ENCODE data around the gene GAS7.

Gene GAS7

DNA sequence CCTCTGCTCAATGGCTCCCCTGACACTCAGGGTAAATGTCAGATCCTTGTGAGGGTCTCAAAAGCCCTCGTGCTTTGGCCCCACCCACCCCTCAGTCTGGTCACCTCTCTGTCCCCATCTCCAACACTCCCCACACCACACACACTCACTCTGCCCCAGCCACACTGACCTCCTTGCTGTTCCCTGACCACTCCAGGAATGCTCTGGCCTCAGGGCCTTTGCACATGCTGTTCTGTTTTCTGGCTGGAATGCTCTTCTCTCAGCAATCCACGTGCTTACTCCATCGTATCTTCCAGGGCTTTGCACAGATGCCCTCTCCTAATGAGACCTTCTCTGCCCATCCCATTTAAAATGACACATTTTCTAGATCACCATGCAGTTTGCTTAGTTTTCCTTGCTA is 28.2 kb downstream of the GAS7 start:
- no peak for DNase-seq

DNA sequence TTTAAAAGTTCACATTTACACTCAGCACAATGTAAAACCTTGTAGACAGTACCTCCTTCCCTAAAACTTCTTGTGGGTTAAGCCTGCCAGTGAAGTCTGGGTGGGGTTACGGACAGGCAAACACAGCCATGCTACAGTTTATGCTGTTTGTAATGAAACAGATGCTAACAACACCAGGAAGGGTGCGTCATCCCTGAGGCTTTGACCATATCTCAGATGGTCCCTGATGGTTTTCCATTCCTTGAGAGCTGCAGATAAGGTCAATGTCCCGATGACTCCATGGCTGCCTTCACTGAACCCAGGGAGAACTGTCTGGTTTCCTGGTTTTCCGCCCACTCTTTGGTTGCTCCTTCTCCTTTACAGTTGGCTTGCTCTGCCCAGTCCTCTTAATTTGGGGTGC is 29.1 kb downstream of the GAS7 start:
- no peak for DNase-seq

DNA sequence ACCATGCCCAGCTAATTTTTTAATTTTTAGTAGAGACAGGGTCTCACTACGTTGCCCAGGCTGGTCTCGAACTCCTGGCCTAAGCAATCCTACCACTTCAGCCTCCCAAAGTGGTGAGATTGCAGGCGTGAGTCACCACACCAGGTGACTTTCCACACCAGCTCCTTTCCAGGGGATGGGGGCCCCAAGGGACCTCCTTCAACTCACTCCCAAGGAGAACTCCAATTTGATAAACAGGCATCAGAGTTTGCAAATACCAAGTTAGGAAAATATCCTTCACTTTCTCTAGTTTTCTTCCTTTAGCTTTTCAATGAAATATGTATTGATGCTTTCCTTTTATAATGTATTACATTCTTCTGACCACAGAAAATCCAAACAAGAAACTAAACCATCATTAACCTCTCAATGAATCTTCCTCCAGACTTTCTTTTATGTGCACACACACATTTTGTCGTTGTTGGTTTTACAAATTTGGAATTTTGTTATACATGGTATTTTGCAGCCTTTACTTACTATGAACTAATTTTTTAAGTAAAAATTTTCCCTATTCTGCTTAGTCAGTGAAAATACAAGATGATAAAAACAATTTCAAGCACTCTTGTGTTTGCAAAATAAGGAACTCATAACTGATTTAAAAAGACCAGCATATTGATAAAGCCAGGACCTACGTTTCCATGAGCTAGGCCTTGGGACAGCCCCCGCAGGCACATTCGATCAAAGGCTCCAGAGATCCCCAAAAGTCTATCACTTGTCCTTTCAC is 32.0 kb downstream of the GAS7 start:
- no peak for DNase-seq

DNA sequence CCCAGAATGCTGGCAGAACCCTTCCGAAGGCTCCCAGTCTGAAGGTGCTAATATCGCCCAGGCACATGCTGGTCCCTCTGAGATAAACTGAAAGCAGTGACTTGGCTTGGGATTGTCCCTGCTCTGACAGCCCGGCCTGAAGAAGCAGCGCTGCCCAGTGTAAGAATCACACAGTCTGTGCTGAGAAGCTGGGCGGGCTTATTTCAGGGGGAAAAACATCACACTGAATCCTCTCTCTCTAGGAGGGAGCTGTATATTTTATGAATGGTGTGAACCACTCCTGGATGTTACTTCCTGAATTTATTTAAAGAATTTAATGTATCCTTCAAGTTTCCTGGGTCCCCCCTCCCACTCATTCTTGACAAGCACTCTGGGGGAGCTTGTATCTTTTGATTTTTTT is 36.3 kb downstream of the GAS7 start:
- DNase-seq: no peak

DNA sequence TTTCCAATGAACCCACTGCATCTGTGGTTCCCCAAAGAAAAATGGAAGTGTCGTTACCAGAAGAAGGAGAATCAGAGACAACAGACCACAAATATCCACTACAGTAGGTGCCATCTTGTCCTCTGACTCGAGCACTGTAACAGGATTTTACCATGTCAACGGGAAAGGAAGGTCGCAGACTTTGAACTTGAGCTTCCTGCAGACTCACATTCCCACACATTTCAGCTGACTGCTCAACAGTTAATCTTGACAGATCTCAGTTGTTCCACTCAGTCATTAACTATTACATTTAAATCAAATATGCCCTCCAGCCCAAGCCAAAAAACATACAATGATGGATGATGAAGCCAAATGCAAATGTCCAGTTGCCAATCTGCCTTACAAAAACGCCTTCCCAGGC is 37.0 kb downstream of the GAS7 start:
- no peak for DNase-seq

DNA sequence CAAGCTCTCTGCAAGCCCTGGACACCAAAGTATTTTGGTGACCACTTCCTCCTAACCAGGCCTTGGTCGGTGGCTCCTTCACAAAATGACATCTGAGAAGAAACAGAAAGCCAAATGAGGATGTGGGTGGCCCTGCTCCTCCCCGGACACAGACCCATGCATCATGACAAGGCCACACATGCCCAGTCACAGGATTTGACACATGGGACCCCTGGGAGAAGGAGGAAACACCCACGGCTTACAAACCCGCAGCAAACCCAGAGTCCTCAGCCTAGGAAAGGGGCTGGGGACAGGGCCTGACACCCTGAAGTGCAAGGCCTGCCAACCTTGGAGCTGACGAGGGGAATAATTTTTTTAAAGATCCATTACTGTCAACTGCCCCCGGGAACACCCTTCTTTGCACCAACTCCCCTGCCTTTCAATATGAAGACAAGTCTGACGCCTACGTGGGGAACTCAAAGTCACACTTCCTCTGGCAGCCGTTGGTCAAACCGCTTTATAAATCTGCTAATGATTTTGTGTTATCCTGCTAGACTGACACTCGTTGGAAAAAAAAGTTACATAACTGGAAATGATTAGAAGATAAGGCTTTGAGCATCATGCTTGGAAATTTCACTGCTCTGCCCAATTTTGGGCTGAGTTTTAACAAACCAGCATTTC is 41.3 kb downstream of the GAS7 start:
- DNase-seq: no peak

DNA sequence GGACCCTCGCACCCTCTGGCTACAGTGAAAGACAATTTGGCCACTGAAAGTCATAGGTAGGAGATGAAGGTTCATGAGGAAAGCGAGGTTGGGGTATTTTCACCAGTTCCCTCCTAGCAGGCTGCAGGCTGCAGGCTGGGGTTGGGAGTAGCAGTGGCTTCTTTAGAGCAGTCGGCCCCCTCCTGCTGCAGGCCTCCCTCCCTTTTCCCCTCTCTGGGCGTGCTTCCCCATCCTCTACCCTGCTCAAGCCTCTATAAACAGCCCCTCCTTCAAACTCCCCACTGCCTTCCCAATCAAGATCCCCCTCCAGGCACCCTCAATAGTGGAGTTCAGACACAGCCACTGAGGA is 41.8 kb downstream of the GAS7 start:
- no peak for DNase-seq

DNA sequence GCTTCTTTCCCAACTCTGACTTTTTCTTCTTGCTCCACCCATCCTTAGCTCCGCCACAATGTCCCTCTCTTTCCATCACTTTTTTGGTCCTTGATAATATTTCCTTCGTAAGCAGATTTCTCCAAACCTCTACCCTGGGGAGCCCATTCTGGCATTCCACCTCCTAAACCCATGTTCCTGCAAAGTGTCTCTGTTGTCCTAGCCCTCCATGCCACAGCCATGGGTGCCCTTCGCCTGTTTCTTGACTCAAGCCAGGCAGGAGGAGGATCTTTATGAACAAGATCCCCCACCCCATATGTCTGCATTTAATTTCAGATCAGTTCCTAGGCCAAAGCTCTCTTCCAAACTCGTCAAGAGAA is 42.4 kb downstream of the GAS7 start:
- no peak for DNase-seq

DNA sequence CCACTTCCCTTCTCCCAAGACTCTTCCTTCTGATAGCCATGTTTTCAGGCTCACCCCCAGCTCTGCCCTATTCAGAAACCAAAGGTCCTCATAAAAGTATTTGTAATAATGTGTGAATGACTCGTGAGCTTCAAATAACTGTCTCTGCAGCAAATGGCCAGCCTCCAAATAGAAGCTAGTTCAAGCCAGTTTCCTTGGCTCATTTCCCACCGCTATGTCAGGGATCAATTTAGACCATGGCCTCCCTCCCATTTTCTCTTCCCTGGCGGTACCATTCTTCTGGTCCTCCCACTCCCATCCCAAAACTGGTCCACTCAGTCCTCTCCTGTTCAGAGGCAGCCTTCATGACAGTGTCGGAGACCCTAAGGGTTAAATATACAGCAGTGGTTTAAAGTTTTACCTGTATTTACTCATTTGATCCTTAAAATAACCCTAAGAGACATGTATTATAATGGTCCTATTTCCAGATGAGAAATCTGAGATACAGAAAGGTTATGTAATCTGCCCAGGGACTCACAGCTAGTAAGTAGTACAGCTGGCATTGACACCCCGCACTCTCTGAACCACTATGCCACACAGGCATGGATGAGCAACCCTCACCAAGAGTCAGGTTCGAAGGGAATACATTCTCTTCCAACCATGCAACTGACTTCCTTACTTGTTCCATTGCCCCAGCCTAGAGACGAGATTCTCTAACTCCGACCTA is 42.9 kb downstream of the GAS7 start:
- no peak for DNase-seq

DNA sequence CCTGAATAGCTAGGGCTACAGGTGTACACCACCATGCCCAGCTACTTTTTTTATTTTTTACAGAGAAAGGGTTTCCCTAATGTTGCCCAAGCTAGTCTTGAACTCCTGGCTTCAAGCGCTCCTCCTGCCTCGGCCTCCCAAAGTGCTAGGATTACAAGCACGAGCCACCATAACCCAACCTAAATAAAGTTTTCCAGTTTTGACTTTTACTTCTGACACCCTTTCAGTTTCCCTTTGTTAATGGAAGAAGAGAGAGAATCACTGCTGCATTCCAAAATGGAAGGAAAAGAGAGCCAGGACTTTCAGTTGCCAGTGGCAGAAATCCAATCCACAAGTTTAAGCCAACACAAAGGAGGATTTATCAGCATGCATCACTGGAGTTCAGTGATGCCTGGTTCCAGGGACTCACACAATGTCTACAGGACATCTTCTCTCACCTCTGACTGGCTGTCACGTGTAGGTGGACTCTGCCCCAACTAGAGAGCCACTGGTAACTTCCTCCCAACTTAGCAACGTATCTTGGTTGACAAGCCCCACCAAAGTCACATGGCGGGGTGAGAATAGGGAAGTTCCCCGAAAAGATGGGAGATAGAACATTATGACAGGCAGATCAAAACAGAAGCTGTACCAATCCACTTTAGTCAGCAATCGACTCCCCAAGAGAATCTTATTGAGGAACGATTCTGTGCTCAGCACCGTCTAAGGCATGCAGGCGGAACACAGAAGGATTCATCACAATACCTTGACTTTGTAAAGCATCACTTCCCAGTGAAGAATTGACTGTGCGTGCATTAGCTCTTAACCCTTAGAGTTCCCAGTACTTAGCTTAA is 46.5 kb downstream of the GAS7 start:
- DNase-seq: no peak

DNA sequence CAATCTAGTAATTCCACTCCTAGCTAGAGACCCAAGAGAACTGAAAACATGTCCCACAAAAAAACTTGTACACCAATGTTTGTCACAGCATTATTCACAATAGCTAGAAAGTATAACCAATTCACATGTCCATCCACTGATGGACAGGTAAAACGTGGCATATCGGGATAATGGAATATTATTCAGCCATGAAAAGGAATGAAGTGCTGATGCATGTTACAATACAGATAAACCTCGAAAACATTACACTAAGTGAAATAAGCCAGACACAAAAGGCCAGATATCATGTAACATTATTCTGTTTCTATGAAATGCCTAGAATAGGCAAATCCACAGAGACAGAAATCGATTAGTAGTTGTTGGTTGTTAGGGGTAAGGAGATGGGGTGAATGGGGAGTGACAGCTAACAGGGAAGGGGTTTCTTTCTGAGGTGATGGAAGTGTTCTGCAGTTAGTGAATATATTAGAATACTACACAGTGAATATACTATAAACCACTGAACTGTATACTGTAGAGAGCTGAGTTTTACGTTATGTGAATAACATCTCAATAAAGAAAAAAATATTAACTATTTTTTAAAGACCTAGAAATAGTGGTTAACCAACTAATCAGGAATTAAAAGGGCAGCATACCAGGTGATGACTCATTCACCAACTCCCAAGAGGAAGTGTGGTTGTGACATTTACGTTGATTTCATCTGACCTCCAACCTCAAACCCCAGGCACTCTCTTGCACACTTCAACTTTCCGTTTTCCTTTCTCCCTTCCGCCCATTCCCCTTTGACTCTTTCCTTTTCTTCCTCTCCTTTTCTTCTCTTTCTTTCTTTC is 48.6 kb downstream of the GAS7 start:
- no peak for DNase-seq

DNA sequence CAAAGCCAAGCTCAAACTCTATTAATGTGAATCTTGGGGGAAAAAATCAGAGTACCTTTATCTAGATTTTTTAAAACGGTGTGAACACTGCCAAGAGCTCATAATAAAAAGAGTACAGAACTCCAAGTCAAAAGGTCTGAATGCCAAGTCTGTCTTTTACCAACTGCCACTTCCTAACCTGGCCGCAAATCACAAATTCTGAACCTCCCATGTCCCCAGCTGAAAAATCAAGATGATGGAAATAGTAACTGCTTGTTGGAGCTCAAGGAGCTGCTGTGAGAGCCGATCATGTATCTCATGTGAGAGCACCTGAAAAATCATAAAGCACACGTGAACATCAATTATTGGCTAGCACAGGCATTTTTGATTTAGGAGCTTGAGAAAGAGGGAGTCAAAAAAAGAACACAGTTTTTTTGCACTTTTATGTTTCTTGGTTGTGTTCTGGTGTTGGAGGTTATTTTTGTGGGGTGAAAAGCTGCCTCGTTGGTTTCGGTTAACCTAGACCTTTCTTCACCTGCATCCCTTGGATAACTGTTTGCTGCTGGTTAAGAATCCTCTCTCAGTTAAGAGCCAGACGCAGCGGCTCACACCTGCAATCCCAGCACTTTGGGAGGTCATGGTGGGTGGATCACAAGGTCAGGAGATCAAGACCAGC is 50.5 kb downstream of the GAS7 start:
- no peak for DNase-seq

DNA sequence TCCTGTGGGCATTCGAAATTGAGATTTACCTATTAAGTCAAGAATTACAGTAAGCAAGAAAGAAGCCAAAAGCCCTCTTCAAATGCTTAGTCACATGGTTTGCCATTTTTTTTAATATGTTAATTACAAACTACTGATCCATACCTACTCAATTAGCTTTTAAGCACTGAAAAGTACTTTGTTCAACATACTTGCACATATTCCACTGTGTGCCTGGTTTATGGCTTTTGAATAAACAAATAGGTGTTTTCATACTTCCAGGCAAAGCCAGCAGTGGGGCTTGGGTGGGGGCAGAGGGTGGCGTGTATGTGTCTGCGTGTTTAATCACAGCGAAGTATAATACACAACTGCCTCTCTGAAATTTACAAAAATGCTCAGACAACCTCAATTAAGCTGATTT is 51.4 kb downstream of the GAS7 start:
- DNase-seq: no peak

DNA sequence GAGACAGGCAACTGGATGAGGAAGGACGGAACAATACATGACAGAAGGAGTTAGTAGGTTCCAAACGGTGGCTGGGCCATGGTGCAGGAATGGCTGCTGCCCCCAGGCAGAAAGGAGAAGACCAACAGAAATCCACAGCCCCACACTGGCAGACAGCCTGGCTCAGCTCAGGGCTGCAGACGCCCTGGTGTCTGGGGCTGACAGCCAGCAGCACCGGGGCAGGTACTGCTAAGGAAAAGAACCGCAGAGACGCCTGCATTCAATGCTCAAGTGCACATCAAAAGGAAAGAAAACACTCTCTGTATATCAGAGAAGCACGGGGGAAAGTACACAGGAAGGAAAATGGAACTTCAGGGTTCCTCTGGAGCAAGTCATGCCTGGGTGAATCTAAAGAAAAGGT is 53.4 kb downstream of the GAS7 start:
- no peak for DNase-seq

DNA sequence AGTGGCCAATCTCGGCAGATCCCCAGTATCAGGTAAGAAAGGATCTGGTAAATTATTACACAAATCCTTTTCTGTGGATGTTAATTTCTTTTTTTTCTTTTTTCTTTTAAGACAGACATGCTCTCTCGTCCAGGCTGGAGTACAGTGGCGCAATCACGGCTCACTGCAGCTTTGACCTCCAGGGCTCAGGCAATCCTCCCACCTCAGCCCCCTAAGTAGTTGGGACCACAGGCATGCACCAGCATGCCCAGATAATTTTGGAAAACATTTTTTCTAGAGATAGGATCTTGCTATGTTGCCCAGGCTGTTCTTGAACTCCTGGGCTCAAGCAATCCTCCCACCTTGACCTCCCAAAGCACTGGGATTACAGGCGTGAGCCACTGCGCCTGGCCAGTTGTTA is 54.0 kb downstream of the GAS7 start:
- no peak for DNase-seq

DNA sequence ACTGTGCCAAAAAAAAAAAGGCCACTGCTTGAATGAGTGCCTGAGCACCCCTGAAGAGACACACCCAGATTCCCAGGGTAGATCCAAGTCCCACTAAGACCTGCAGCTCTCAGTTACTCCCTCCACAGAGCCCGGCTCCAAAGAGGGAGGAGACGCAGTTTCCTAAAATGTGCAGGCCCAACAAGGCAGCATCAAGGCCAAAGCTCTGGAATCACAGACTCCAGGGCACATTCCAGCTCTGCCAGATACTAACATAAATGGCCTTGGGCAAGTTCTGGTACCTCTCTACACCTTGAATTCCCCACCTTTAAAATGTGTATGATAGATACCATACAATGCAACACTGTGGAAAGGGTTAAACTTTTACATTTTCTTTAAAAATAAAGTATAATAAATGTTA is 57.0 kb downstream of the GAS7 start:
- DNase-seq: no peak

DNA sequence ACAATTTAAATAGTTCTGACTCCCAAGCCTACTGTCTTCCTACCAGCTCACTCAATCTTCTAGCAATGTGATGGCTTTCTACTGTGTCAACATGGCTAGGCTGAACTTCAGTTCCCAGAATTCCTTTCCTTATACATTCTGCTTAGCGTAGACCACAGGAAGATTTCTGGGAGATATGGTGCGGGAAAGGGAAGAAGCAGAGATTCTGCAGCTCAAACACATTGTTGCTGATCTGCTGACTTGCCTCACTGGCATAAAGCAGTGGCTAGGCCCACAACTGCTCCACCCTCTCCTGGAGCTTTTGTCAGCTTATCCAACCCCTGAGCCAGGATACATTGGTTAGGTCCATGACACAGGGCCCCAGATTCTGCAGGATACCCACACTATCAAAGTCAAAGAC is 58.8 kb downstream of the GAS7 start:
- no peak for DNase-seq

DNA sequence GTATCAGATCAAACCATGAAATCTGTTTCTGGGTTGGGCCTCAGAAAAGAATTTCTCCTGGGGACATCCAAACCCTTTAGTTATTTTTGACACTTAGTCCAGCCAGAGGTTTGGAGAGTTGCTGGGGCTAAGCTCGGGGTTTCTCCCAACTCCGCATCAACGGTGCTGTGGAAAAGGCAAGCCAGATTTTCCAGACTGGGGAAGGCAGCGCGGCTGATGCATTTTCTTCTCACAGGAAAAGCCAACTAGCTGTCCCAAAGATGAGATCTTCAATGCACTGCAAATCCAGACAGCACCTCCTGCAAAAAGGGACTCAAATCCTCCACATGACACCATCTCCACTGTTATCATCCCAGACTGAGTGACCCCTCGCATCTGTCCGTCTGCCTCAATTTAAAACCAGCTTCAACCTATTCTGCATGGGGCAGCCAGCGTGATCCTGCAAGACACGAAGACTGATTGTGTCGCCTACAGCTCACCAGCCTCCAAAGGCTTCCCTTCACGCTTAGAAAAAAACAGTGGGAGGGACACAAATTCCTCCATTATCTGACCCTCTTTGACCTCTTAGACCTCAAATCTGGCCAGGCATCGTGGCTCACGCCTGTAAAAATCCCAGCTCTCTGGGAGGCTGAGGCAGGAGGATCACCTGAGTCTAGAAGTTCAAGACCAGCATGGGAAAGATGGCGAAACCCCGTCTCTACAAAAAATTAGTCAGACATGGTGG is 62.0 kb downstream of the GAS7 start:
- DNase-seq: no peak

DNA sequence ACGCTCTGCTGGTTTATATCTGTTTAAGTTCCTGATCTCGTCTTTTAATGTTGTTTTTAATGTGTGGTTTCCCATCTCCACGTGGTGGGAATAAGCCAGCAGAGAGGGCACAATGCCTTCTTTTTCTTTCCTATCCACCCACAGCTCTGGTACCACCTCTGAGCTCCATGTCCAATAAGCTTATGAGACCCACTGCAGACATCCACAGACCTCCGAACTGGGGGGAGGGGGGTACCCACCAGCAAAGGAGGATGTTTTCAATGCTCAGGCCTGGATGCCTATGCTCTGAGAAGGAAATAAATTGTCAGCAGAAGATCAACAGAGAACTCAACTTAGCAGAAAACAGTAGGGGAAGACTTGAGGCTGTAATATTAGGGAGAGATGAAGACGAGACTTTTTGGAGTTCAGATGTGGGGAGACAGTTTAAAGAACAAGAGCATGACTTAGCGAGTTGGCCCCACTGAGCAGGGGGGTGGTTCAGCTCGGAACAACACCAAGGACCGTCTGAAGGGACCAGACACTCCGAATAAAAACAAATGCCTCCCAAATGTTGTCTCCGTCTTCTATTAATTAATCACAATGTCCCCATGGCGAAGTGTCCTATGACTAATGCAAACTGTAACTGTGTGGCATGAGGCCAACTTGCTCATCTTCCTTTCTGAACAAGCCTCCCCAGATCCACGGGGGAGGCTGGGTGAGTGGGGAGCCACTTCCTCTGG is 62.7 kb downstream of the GAS7 start:
- DNase-seq: no peak

DNA sequence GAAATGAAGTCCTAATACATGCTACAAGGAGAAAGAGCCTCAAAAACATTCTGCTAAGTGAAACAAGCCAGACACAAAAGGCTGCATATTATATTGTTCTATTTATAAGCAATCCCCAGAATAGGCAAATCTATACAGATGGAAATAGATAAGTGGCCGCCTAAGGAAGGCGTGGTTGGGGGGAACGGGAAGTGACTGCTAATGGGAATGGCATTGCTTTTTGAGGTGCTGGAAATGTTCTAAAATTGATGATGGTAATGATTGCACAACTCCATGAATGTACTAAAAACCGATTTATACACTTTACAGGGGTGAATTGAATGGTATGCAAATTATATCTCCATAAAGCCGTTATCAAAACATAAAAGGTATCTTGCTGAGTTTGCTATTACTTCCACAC is 67.7 kb downstream of the GAS7 start:
- DNase-seq: no peak

DNA sequence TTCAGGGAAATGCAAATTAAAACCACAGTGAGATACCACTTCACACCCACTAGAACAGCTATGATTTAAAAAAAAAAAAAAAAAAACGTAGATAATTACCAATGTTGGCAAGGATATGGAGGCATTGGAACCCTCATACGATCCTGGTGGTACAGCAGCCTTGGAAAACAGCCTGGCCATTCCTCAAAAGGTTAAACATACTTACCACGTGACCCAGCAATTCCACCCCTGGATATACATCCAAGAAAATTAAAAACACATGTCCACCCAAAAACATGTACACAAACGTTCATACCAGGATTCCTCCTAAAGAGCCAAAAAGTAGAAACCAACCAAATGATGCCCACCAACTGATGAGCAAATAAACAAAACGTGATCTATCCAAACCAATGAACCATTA is 68.1 kb downstream of the GAS7 start:
- no peak for DNase-seq
